H9 (cell line): ENCODE measurements around the gene NEMP2. TPM values are rescaled to one million over a fixed set of nuclear protein-coding genes. Genes with fewer than 3 reads are reported as not detected.

ENCODE experiments used
- DNase-seq: peaks from one replicate; pipeline ENCODE4 v3.0.0-alpha.2; 2017
- H2AFZ ChIP-seq: one replicate; pipeline ENCODE4 v1.6.1; 2013; ENCODE audit warnings: mild to moderate bottlenecking, low read length, control low read depth, moderate library complexity
- H2AK5ac ChIP-seq: 2 replicates; pipeline ENCODE4 v1.6.1; 2013; ENCODE audit warnings: low read length, control low read depth, mixed read lengths; ENCODE audit not compliant: insufficient read length
- H2BK120ac ChIP-seq: one replicate; pipeline ENCODE4 v1.6.1; 2013; ENCODE audit warnings: low read depth, mild to moderate bottlenecking, low read length, control low read depth, inconsistent platforms; ENCODE audit not compliant: poor library complexity, severe bottlenecking
- H2BK12ac ChIP-seq: 2 replicates; pipeline ENCODE4 v1.6.1; 2013; ENCODE audit warnings: low read length, control low read depth, mixed read lengths, low read depth; ENCODE audit not compliant: insufficient read length
- H2BK15ac ChIP-seq: 2 replicates; pipeline ENCODE4 v1.6.1; 2013; ENCODE audit warnings: low read depth, low read length, control low read depth
- H2BK20ac ChIP-seq: one replicate; pipeline ENCODE4 v1.6.1; 2013; ENCODE audit warnings: low read depth, mild to moderate bottlenecking, low read length, control low read depth, inconsistent platforms; ENCODE audit not compliant: poor library complexity, severe bottlenecking
- H2BK5ac ChIP-seq: 2 replicates; pipeline ENCODE4 v1.6.1; 2013; ENCODE audit warnings: low read length, control low read depth, mixed read lengths; ENCODE audit not compliant: insufficient read length
- H3K14ac ChIP-seq: 2 replicates; pipeline ENCODE4 v1.6.1; 2013; ENCODE audit warnings: low read length, control low read depth; ENCODE audit not compliant: insufficient read depth
- H3K18ac ChIP-seq: 2 replicates; pipeline ENCODE4 v1.6.1; 2013; ENCODE audit warnings: low read depth, mild to moderate bottlenecking, mixed read lengths, low read length, control low read depth; ENCODE audit not compliant: insufficient read length
- H3K23ac ChIP-seq: 2 replicates; pipeline ENCODE4 v1.6.1; 2013; ENCODE audit warnings: low read length, control low read depth, mixed read lengths, low read depth; ENCODE audit not compliant: insufficient read length
- H3K23me2 ChIP-seq: 2 replicates; pipeline ENCODE4 v1.6.1; 2013; ENCODE audit warnings: low read depth, mild to moderate bottlenecking, mixed read lengths, low read length, control low read depth; ENCODE audit not compliant: insufficient read length, poor library complexity, severe bottlenecking
- H3K27ac ChIP-seq: 2 replicates; pipeline ENCODE4 v1.5.1; 2013; ENCODE audit warnings: low read length, control low read depth, mixed read lengths, low read depth; ENCODE audit not compliant: insufficient read length
- H3K27me3 ChIP-seq: 2 replicates; pipeline ENCODE4 v1.6.1; 2013; ENCODE audit warnings: low read length, control low read depth, inconsistent platforms; ENCODE audit not compliant: insufficient read depth
- H3K4ac ChIP-seq: 2 replicates; pipeline ENCODE4 v1.6.1; 2013; ENCODE audit warnings: low read depth, mild to moderate bottlenecking, control low read depth, inconsistent platforms, low read length, moderate library complexity
- H3K4me1 ChIP-seq: 2 replicates; pipeline ENCODE4 v1.6.1; 2013; ENCODE audit warnings: low read length, control low read depth, inconsistent platforms; ENCODE audit not compliant: insufficient read depth
- H3K4me2 ChIP-seq: 2 replicates; pipeline ENCODE4 v1.6.1; 2013; ENCODE audit warnings: low read length, control low read depth, mixed read lengths; ENCODE audit not compliant: insufficient read length, insufficient read depth
- H3K56ac ChIP-seq: 2 replicates; pipeline ENCODE4 v1.6.1; 2013; ENCODE audit warnings: low read depth, mild to moderate bottlenecking, mixed read lengths, low read length, control low read depth; ENCODE audit not compliant: insufficient read length
- H3K79me1 ChIP-seq: 2 replicates; pipeline ENCODE4 v1.6.1; 2013; ENCODE audit warnings: low read depth, mild to moderate bottlenecking, moderate library complexity, low read length, control low read depth, inconsistent platforms; ENCODE audit not compliant: insufficient read depth, poor library complexity, severe bottlenecking
- H3K79me2 ChIP-seq: 2 replicates; pipeline ENCODE4 v1.6.1; 2013; ENCODE audit warnings: low read length, control low read depth, inconsistent platforms; ENCODE audit not compliant: insufficient read depth
- H3K9ac ChIP-seq: 2 replicates; pipeline ENCODE4 v1.6.1; 2013; ENCODE audit warnings: low read length, control low read depth, mixed read lengths; ENCODE audit not compliant: insufficient read length; ENCODE audit errors: extremely low read depth
- H3K9me3 ChIP-seq: one replicate; pipeline ENCODE4 v1.6.1; 2013; ENCODE audit warnings: low read depth, low read length, inconsistent platforms; ENCODE audit not compliant: control insufficient read depth
- H3T11ph ChIP-seq: one replicate; pipeline ENCODE4 v1.6.1; 2013; ENCODE audit warnings: mild to moderate bottlenecking, low read length, control low read depth, inconsistent platforms
- H4K20me1 ChIP-seq: one replicate; pipeline ENCODE4 v1.6.1; 2013; ENCODE audit not compliant: control insufficient read depth, insufficient read length, insufficient read depth
- H4K5ac ChIP-seq: 2 replicates; pipeline ENCODE4 v1.6.1; 2013; ENCODE audit warnings: low read depth, mild to moderate bottlenecking, mixed read lengths, low read length, control low read depth; ENCODE audit not compliant: insufficient read length
- H4K8ac ChIP-seq: replicated peaks from 2 replicates; pipeline ENCODE4 v1.6.1; 2013; ENCODE audit warnings: low read length, control low read depth, mixed read lengths, low read depth; ENCODE audit not compliant: insufficient read length
- H4K91ac ChIP-seq: 2 replicates; pipeline ENCODE4 v1.6.1; 2013; ENCODE audit warnings: low read depth, mild to moderate bottlenecking, moderate library complexity, mixed read lengths, low read length, control low read depth; ENCODE audit not compliant: insufficient read length
- H3K27ac Mint-ChIP-seq, 3 experiments: 2 replicates in 2 of 3; 3 replicates in 1 of 3; pipeline ENCODE4 v1.8.0; 2020 to 2021; ENCODE audit warnings: mixed read lengths in 3 of 3, mild to moderate bottlenecking in 1 of 3, moderate library complexity in 1 of 3
- H3K27me3 Mint-ChIP-seq: 2 replicates; pipeline ENCODE4 v1.8.0; 2021; ENCODE audit warnings: low read depth, mild to moderate bottlenecking, moderate library complexity, mixed read lengths
- H3K36me3 Mint-ChIP-seq, 3 experiments: 2 replicates in 2 of 3; 3 replicates in 1 of 3; pipeline ENCODE4 v1.8.0; 2020 to 2021; ENCODE audit warnings: low read depth in 3 of 3, mixed read lengths in 3 of 3; ENCODE audit not compliant: insufficient read depth in 1 of 3
- H3K4me1 Mint-ChIP-seq, 2 experiments: 2 replicates each; pipeline ENCODE4 v1.8.0; 2020; ENCODE audit warnings: mixed read lengths in 2 of 2
- H3K4me3 Mint-ChIP-seq, 2 experiments: 2 replicates in 1 of 2; 3 replicates in 1 of 2; pipeline ENCODE4 v1.8.0; 2020 to 2021; ENCODE audit warnings: mild to moderate bottlenecking in 2 of 2, mixed read lengths in 2 of 2, moderate library complexity in 1 of 2
- H3K9me3 Mint-ChIP-seq, 2 experiments: 2 replicates in 1 of 2; 3 replicates in 1 of 2; pipeline ENCODE4 v1.8.0; 2020; ENCODE audit warnings: mild to moderate bottlenecking in 2 of 2, mixed read lengths in 2 of 2, moderate library complexity in 1 of 2
- CTCF ChIP-seq: fragments of 200-600 bp; sonication (generic); conservative IDR thresholded peaks from 3 replicates; pipeline ENCODE4 v1.8.0; 2021; ENCODE audit warnings: antibody characterized with exemption, mild to moderate bottlenecking
- WGBS: extraction: QIAGEN DNeasy Blood & Tissue Kit; methylation state at CpG from one replicate; pipeline ENCODE4 v1.1.7; 2013; ENCODE audit warnings: missing lambda C conversion rate, low lambda C conversion rate, mixed read lengths; ENCODE audit not compliant: insufficient read length; ENCODE audit errors: extremely low coverage; 5-methylcytosine and 5-hydroxymethylcytosine counted together
- total RNA-seq: library from RNA; stranded (reverse); gene quantifications from 2 replicates; pipeline ENCODE4 v1.2.1, GENCODE V29; 2021

Gene NEMP2
- total RNA-seq, 1 experiment from 2014 or later = 5.3 TPM

- H3K14ac ChIP-seq = no peak overlapping the region
- no peak overlapping the region for H2BK12ac ChIP-seq
- H3K9me3 ChIP-seq = no peaks in the 10 kb centered on the region
- H2BK15ac ChIP-seq = no peak overlapping the region
- H3K4ac ChIP-seq = no peak overlapping the region
- no peaks in the 10 kb centered on the region for H3K27me3 ChIP-seq
- no peak overlapping the region for H4K5ac ChIP-seq
- no peak overlapping the region for H4K8ac ChIP-seq
- no peaks in the 10 kb centered on the region for H3K79me2 ChIP-seq
- TF ChIP-seq CTCF = no peak
- no peak overlapping the region for H3K4me3 Mint-ChIP-seq
- peaks cover 2% of the 10 kb centered on the region; the same call in 1 of the 2 replicates for H3K4me1 ChIP-seq
- WGBS = no CpG with 5 or more reads among the region's 3 CpGs
- H2BK5ac ChIP-seq = no peak overlapping the region
- H2AK5ac ChIP-seq = no peak overlapping the region
- no peak overlapping the region for H3K27ac ChIP-seq
- no peak overlapping the region for H3T11ph ChIP-seq
- no peaks in the 10 kb centered on the region for H3K79me1 ChIP-seq
- no peak overlapping the region for H2AFZ ChIP-seq
- no peak overlapping the region for H2BK120ac ChIP-seq
- no peak overlapping the region for H3K4me2 ChIP-seq
- no peak overlapping the region for H3K9ac ChIP-seq
- DNase-seq = no peak
- no peak overlapping the region for H3K27ac Mint-ChIP-seq
- no peak overlapping the region for H3K56ac ChIP-seq
- H3K4me1 Mint-ChIP-seq = peaks cover 12 to 13% of the 10 kb centered on the region in 2 experiments
- no peak overlapping the region for H3K23ac ChIP-seq
- no peaks in the 10 kb centered on the region for H4K20me1 ChIP-seq
- H3K27me3 Mint-ChIP-seq = no peaks in the 10 kb centered on the region
- no peaks in the 10 kb centered on the region for H3K36me3 Mint-ChIP-seq
- H4K91ac ChIP-seq = no peak overlapping the region
- H3K9me3 Mint-ChIP-seq = no peaks in the 10 kb centered on the region
- H3K18ac ChIP-seq = no peak overlapping the region
- no peak overlapping the region for H2BK20ac ChIP-seq
- H3K23me2 ChIP-seq = no peaks in the 10 kb centered on the region
Measured at GRCh38 chr2:190501702-190502407, 32.7 kb downstream of the NEMP2 start.
